GM04503 (cell line): ENCODE data around the gene OGFR.

ENCODE experiments used
- DNase-seq: peaks from one replicate; pipeline ENCODE4 v3.0.0-alpha.2; 2012; ENCODE audit warnings: low read depth

OGFR gene, protein sequence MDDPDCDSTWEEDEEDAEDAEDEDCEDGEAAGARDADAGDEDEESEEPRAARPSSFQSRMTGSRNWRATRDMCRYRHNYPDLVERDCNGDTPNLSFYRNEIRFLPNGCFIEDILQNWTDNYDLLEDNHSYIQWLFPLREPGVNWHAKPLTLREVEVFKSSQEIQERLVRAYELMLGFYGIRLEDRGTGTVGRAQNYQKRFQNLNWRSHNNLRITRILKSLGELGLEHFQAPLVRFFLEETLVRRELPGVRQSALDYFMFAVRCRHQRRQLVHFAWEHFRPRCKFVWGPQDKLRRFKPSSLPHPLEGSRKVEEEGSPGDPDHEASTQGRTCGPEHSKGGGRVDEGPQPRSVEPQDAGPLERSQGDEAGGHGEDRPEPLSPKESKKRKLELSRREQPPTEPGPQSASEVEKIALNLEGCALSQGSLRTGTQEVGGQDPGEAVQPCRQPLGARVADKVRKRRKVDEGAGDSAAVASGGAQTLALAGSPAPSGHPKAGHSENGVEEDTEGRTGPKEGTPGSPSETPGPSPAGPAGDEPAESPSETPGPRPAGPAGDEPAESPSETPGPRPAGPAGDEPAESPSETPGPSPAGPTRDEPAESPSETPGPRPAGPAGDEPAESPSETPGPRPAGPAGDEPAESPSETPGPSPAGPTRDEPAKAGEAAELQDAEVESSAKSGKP

GRCh38 chr20:62804627-62805154 lies at the start of gene OGFR:
OGFR (plus strand) TSS chr20:62804835; CDS start chr20:62804860, 25 bp downstream.
- no peak for DNase-seq

GRCh38 chr20:62754991-62755356 lies 49.7 kb upstream of the OGFR start:
- no peak for DNase-seq

DNA sequence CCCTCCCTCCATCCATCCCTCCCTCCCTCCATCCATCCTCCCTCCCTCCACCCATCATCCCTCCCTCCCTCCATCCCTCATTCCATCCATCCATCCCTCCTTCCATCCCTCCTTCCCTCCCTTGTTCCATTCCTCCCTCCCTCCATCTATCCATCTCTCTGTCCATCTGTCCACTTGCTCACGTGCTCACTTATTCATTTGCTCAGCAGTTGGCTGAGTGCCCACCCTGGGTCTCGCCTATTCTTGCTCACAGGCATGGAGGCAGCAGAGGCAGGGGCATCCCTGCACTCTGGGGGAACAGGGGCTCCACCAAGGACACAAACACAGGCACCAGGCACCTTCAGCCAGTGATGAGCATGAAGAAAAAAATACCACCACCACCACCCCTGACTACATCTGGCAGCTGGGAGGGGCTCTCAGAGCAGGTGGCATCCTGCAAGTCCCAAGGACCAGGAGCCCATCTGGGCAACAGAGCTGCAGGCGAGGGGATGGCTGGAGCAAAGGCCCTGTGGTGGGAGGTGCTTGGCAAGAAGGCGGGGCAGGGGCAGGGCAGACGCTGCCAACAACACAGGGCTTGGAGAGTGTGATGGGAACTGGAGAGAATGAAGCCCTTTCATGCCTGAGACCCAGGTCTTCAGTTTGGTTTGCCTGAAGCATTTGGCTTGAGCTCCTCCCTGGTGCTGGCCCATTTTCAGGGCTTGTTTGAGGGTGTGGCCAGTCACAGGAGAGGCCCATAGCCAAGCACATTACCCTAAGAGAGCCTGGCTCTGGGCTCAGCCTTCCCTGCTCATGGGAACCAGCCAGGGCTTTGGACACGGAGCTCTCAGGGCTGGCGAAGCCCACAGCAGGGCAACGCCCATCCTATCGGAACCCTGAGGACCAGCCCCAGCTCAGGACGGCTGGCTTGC lies 48.6 kb upstream of the OGFR start:
- no peak for DNase-seq

- DNase-seq: no peak
Observed at GRCh38 chr20:62758226-62758912, 46.3 kb upstream of the OGFR start.

DNA sequence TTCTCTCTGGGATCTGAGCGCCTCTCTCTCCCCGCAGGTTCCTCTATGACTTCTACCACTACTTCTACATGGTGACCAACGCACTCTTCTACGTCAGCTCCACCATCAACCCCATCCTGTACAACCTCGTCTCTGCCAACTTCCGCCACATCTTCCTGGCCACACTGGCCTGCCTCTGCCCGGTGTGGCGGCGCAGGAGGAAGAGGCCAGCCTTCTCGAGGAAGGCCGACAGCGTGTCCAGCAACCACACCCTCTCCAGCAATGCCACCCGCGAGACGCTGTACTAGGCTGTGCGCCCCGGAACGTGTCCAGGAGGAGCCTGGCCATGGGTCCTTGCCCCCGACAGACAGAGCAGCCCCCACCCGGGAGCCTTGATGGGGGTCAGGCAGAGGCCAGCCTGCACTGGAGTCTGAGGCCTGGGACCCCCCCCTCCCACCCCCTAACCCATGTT lies 44.6 kb upstream of the OGFR start:
- no peak for DNase-seq

DNA sequence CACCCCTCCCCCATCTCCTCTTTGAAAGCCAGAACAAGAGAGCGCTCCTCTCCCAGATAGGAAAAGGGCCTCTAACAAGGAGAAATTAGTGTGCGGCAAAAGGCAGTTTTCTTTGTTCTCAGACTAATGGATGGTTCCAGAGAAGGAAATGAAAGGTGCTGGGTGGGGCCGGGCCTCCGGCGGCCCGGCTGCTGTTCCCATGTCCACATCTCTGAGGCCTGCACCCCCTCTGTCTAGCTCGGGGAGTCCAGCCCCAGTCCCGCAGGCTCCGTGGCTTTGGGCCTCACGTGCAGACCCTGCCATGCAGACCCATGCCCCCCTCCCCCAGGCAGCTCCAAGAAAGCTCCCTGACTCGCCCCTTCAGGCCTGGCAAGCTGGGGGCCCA lies 44.2 kb upstream of the OGFR start:
- no peak for DNase-seq

- no peak for DNase-seq
Observed at GRCh38 chr20:62760856-62761758, 43.5 kb upstream of the OGFR start.

DNA sequence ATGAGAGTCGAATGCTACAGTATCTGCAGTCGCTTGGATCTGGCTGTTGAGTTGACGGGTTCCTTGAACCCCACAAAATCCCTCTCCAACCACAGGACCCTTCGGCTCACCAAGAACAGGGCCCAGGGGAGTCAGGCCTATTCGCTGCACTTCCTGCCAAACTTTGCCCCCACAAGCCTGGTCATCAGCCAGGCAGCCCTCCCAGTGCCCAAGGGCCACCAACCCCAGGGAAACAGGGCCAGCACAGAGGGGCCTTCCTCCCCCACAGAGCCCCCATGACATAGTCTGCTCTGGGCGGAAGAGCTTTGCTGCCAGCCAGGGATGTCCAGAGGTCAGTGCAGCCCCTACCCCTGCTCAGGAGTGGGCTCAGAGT lies 42.9 kb upstream of the OGFR start:
- no peak for DNase-seq

DNA sequence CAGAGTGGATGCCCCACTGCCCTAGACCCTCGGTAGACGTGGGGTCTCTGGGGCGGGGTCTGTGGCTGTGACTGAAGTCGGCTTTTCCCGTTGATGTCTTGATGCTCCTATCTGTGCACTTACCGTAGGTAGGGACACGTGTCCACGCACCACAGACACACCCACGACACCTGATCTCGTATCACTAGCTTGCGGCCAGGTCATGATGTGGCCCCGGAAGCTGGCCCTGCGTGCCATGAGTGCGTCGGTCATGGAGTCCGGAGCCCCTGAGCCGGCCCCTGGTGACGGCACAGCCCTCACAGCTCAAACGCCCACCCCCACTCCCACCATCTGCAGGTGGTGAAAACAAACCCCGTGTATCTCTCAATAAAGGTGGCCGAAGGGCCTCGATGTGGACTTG lies 42.3 kb upstream of the OGFR start:
- DNase-seq: no peak

GRCh38 chr20:62762801-62763368 lies 41.8 kb upstream of the OGFR start:
- no peak for DNase-seq

- no peak for DNase-seq
Observed at GRCh38 chr20:62763404-62763803, 41.2 kb upstream of the OGFR start.

DNA sequence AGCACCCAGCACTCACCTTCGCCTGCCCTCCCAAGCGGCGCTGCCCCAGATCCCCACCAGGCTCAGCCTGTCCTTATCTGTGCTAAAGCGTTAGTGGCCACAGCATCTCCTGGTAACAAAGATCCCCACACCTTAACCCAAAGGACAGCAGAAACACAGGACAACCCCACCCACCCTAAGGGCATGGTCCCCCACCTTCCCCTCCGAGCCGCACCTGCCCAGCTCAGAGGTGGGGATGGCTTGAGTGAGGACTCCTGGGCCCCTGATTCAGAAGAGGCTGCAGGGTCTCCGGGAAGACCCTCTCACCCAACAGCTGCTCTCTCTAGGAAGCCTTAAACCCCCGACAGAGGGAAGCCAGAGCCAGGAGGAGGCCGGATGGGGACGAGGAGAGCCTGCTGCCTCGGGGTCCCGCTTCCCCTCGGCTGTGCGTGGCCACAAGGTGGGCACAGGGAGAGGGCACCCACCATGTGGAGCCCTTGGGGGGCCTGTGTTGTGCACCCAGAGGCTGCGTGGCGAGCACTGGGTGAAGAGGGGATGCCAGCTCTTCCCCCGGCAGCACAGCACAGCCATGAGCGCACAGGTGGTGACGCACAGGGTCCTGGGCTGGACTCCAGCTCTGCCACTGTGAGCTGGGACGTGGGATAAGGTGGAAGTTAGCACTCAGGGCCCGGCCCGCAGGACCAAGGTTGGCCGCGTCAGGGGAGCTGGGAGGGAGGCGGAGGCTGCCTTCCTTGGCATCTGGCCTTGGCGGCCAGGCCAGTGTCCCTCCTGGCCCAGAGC lies 40.3 kb upstream of the OGFR start:
- DNase-seq: no peak

DNA sequence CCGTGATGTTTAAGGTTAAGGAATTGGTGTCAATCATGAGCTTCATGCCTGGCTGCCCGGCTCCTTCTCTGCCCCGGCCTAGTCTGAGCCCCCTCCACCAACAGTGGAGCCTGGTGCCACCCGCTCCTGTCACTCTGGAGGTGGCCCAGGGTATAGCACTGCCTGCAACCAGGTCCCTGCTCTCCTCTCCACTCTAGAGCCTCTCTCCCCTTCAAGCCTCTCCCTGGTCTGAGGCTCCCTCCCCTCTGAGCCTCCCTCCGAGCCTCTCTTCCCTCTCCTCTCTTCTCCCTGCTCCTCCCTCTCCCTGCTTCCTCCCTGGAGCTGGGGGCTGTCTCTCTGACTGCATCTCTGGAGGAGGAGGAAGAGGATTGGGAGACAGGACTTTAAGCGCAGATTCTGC lies 39.6 kb upstream of the OGFR start:
- no peak for DNase-seq

DNA sequence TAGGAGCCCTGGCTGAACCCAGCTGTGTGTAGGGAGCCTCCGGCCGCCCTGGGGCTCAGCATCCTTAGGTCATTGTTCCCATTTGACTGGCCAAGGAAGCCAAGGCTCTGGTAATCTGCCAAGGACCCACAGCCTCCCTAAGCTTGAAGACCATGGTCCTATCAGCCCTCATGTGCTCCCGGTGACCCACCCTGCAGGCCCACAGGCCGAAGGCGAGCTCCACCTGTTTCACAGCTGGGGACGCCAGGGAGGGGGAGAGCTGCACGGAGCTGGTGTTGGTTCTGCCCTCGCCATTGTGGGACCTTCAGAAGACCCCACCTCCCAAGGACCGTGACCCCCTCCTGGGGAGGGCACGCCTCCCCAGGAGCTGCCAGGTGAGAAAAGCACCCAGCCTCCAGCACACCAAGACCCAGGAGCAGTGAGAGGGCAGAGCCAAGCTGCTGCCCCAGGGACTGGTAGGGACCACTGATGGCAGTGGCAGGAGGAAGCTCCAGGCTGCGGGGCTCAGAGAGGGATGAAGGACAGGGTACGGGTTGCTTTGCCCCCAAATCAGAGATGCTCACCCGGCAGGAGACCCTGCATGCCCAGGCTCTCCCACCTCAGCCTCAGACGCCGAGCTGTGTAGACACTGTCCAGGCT lies 39.1 kb upstream of the OGFR start:
- no peak for DNase-seq

DNA sequence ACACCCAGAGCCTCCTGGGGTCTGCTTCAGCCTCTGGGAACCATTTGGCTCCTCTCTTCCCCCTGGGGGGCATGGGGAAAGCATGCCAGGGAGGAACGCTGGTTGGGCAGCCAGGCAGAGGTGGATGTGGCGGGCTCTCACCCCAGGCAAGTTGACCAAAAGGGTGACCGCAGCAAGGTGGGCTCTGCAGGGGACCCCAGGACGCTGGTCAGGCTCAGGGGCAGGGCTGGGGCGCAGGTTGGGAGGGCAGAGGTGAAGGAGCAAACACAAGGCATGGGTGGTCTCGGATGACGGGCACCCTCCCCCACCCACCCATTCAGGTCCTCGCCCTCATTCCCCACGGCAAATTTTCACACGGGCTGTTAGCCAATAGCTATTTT lies 38.6 kb upstream of the OGFR start:
- no peak for DNase-seq

DNA sequence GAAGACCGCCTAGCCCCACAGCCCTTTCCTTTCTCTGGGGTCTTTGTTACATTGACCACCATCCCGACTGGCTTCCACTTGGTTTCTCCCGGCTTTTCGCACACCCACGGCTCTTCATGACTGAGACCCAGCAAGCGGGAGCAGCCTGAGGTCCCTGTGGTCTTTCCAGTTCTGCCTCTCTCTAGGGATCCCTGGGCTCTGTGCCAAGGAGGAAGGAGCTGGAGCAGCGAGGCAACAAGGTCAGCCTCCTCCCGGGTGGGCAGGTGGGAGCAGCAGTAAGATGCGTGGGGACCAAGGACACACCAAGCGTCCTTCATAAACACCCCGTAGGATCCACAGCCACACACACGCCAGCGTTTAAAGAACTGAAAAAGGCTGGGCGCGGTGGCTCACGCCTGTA lies 37.9 kb upstream of the OGFR start:
- DNase-seq: no peak

DNA sequence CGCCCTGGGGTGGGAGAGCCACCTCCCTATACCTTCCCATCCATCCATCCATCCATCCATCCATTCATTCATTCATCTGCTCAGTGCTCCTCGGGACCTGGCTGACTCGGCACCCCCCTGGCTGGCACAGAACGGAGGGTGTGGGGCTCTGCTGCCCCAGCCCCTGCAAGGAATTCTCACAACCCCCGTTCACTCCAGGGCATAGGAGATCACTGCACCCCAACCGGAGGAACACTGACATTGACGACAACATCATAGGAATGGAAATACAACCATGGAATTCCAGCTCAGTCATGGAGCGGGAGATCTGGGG lies 36.4 kb upstream of the OGFR start:
- DNase-seq: no peak

DNA sequence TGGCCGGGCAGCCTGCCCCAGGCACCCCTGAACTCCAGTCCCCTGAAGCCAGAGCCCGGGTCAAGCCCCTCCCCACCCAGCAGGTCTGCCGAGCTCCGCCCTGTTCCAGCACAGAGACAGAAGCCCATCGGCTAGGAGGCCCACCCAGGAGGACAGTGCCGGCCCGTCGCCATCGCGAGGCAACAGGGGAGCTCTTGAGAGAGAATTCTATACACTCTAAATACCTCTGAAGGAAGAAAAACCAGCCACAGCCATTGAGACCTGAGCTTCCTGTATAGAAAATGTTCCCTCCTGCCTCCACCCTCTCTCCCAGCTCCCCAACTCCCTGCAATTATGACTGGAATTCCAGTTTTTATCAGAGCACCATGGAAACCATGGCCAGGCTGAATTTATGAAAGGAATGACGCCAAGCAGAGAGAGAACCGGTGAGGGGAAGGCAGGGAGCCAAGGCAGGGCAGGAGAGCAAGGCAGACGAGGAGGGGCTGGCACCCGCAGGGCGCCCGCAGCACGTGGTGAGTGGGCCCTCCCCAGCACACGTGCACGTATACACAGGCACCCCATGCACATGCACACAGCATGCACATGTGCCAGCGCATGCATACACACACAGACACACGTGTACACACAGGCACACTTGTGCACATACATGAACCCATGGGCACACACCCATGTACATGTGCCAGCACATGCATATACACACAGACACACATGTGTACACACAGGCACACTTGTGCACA lies 35.9 kb upstream of the OGFR start:
- no peak for DNase-seq
